ENCODE results near the gene ABI3BP. TPM values are rescaled to one million over a fixed set of nuclear protein-coding genes. Genes with fewer than 3 reads are reported as not detected.

The ABI3BP gene
- total and polyA plus RNA-seq, 10 of the 15 experiments (the other 5 are each of a cell fraction or from before 2014, with no cell fraction given) = 0.03 to 0.42 (median 0.11) TPM; not detected in 4

DNA sequence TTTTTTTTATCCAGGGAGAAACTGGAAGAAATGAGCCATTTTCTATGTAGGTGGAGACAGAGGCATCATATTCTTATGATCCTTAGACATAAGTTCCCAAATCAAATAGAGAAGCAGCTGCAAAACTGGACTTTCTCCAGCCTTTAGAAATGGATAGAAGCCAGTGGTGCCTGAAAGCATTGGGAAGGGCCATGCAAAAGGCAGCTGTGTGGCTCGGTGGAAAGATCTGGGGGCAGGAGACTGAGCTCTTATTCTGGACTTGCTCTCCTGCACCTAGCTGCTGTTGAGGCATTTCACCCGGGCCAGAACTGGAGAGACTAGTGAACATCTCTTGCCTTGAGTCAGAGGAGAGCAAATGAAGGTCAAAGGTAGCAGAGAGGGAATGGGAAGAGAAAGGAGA, 210.9 kb downstream of the ABI3BP start (continued):
- TF ChIP-seq, protein P1, sequence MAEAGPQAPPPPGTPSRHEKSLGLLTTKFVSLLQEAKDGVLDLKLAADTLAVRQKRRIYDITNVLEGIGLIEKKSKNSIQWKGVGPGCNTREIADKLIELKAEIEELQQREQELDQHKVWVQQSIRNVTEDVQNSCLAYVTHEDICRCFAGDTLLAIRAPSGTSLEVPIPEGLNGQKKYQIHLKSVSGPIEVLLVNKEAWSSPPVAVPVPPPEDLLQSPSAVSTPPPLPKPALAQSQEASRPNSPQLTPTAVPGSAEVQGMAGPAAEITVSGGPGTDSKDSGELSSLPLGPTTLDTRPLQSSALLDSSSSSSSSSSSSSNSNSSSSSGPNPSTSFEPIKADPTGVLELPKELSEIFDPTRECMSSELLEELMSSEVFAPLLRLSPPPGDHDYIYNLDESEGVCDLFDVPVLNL (IDR thresholded peaks at IDR 0.05; ENCODE audit: low read depth, low read length) = no peak
- TF ChIP-seq, protein P2, sequence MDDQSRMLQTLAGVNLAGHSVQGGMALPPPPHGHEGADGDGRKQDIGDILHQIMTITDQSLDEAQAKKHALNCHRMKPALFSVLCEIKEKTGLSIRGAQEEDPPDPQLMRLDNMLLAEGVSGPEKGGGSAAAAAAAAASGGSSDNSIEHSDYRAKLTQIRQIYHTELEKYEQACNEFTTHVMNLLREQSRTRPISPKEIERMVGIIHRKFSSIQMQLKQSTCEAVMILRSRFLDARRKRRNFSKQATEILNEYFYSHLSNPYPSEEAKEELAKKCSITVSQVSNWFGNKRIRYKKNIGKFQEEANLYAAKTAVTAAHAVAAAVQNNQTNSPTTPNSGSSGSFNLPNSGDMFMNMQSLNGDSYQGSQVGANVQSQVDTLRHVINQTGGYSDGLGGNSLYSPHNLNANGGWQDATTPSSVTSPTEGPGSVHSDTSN (IDR thresholded peaks at IDR 0.05; ENCODE audit: insufficient replicate concordance, low read depth, low read length) = no peak
- TF ChIP-seq HDAC2 (IDR thresholded peaks at IDR 0.05) = no peak

DNA sequence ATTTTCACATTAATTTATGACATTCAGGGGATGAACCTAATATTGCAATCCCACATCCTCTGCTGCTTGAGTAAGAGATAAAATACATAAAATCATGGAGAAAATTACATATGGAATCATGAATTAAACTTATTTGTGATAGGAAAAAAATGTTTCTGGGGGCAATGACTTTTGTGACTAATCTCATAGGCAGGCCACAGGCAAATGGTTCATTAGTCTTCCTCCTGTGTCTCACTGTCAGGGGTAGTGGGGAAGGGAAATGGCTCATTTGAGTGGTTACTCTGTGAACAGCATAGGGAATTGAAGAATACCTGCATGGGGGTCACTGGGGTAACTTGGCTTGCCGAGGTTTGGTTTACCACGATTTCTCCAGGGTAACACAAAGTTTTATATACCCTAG, 211.9 kb downstream of the ABI3BP start:
- no peak for ATAC-seq
- Histone ChIP-seq H3K36me3 (ENCODE audit: control insufficient read depth in 2 of 2, insufficient read depth in 2 of 2, low read length in 1 of 2) (no peaks in the 10 kb centered on the region), H3K79me2 (ENCODE audit: control insufficient read depth, insufficient read depth, low read length) (no peaks in the 10 kb centered on the region), H3K4me3 (no peak overlapping the region), H2AFZ (ENCODE audit: control insufficient read depth, low read depth, low read length) (no peak overlapping the region), H3K27me3 (replicated peaks in 1 of 2; ENCODE audit: control insufficient read depth in 2 of 2, insufficient read depth in 2 of 2, low read length in 1 of 2) (no peaks in the 10 kb centered on the region), H4K20me1 (ENCODE audit: control insufficient read depth, insufficient read depth) (no peaks in the 10 kb centered on the region), H3K4me1 (ENCODE audit: control insufficient read depth, insufficient read depth, low read length) (no peaks in the 10 kb centered on the region), H3K27ac (ENCODE audit: control insufficient read depth, insufficient read depth) (no peak overlapping the region), H3K9me3 (replicated peaks; ENCODE audit: control insufficient read depth, insufficient read depth, low read length) (0 out of 3 replicates have a peak, but pooled peaks cover 2% of the 10 kb centered on the region), H3K9ac (ENCODE audit: control insufficient read depth, insufficient read depth, low read length) (no peak overlapping the region), H3K4me2 (ENCODE audit: control insufficient read depth, insufficient read depth) (no peak overlapping the region)
- CTCF ChIA-PET = no interaction called here
- intact Hi-C loops (cut with micrococcal nuclease; ENCODE audit: unreplicated experiment) (no loop called here), in situ Hi-C loops (cut with MboI) (no loop called here)
- no TSS peak for BruUV-seq (replicated peaks)
- RAD21 ChIA-PET (ENCODE audit: unreplicated experiment) = no interaction called here
- SMC1A ChIA-PET (ENCODE audit: uncharacterized antibody, unreplicated experiment) = no interaction called here
- no peak for DNase-seq (ENCODE audit: low read depth, low spot score)
- FAIRE-seq = no peak
- POLR2A ChIA-PET = no interaction called here
- 69% methylated on average over 2 of the region's 2 CpGs for WGBS (ENCODE audit: insufficient coverage, insufficient replicate concordance, low lambda C conversion rate, missing lambda C conversion rate)
- TF ChIP-seq, protein P3, sequence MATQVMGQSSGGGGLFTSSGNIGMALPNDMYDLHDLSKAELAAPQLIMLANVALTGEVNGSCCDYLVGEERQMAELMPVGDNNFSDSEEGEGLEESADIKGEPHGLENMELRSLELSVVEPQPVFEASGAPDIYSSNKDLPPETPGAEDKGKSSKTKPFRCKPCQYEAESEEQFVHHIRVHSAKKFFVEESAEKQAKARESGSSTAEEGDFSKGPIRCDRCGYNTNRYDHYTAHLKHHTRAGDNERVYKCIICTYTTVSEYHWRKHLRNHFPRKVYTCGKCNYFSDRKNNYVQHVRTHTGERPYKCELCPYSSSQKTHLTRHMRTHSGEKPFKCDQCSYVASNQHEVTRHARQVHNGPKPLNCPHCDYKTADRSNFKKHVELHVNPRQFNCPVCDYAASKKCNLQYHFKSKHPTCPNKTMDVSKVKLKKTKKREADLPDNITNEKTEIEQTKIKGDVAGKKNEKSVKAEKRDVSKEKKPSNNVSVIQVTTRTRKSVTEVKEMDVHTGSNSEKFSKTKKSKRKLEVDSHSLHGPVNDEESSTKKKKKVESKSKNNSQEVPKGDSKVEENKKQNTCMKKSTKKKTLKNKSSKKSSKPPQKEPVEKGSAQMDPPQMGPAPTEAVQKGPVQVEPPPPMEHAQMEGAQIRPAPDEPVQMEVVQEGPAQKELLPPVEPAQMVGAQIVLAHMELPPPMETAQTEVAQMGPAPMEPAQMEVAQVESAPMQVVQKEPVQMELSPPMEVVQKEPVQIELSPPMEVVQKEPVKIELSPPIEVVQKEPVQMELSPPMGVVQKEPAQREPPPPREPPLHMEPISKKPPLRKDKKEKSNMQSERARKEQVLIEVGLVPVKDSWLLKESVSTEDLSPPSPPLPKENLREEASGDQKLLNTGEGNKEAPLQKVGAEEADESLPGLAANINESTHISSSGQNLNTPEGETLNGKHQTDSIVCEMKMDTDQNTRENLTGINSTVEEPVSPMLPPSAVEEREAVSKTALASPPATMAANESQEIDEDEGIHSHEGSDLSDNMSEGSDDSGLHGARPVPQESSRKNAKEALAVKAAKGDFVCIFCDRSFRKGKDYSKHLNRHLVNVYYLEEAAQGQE (IDR thresholded peaks at IDR 0.05; ENCODE audit: low read depth, low read length) = no peak
- no peak for TF ChIP-seq BMI1 (IDR thresholded peaks at IDR 0.05; ENCODE audit: borderline replicate concordance)
- TF ChIP-seq TCF3 (IDR thresholded peaks at IDR 0.05; ENCODE audit: borderline replicate concordance, insufficient read depth, low read depth, low read length) = no peak
- TF ChIP-seq CREM (IDR thresholded peaks at IDR 0.05; ENCODE audit: low read depth) = no peak
- no peak for TF ChIP-seq CBX5 (IDR thresholded peaks at IDR 0.05; ENCODE audit: low read depth)
- no peak for TF ChIP-seq NRF1 (conservative IDR thresholded peaks at IDR 0.05; ENCODE audit: low read depth, low read length)
- no peak for TF ChIP-seq NFYA (IDR thresholded peaks at IDR 0.05; ENCODE audit: borderline replicate concordance, low read depth, low read length)
- TF ChIP-seq, protein P4, sequence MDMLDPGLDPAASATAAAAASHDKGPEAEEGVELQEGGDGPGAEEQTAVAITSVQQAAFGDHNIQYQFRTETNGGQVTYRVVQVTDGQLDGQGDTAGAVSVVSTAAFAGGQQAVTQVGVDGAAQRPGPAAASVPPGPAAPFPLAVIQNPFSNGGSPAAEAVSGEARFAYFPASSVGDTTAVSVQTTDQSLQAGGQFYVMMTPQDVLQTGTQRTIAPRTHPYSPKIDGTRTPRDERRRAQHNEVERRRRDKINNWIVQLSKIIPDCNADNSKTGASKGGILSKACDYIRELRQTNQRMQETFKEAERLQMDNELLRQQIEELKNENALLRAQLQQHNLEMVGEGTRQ (IDR thresholded peaks at IDR 0.05; ENCODE audit: borderline replicate concordance, low read depth, low read length) = no peak
- TF ChIP-seq RBBP5 (conservative IDR thresholded peaks at IDR 0.05) = no peak
- no peak for TF ChIP-seq BCL11A (IDR thresholded peaks at IDR 0.05; ENCODE audit: low read depth, low read length)
- TF ChIP-seq ESRRA (IDR thresholded peaks at IDR 0.05; ENCODE audit: low read length) = no peak
- TF ChIP-seq, protein P5, sequence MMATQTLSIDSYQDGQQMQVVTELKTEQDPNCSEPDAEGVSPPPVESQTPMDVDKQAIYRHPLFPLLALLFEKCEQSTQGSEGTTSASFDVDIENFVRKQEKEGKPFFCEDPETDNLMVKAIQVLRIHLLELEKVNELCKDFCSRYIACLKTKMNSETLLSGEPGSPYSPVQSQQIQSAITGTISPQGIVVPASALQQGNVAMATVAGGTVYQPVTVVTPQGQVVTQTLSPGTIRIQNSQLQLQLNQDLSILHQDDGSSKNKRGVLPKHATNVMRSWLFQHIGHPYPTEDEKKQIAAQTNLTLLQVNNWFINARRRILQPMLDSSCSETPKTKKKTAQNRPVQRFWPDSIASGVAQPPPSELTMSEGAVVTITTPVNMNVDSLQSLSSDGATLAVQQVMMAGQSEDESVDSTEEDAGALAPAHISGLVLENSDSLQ (IDR thresholded peaks at IDR 0.05) = no peak
